Panc1 (cell line): Measurements from ENCODE around the gene C19orf81. TPM values are rescaled to one million over a fixed set of nuclear protein-coding genes. Genes with fewer than 3 reads are reported as not detected.
"Not testable (repeated sequence)": the region's sequence is repeated elsewhere in the genome, so short reads cannot be mapped to it uniquely, and the experiment has no call there.

Experiments used
- ATAC-seq: fragments of 200-7000 bp; cut with Tn5 transposase; 2 replicates; pipeline ENCODE4 v1.9.1; 2020; ENCODE audit warnings: mild to moderate bottlenecking, moderate library complexity
- BruUV-seq: library from RNA; stranded (reverse); fragments of 400-500 nt; replicated peaks from 2 replicates; lab custom pipeline; 2021; lab: Mats Ljungman, UMichigan
- CTCF ChIA-PET: fragments of 300-600 bp; sonication (Branson Sonifier 250); formaldehyde crosslinking; loops from one replicate; lab custom pipeline; 2022; ENCODE audit warnings: antibody characterized with exemption; lab: Charles Lee
- POLR2A ChIA-PET: fragments of 300-600 bp; sonication (Branson Sonifier 250); formaldehyde crosslinking; loops from one replicate; lab custom pipeline; 2022; ENCODE audit warnings: antibody characterized with exemption; lab: Charles Lee
- DNase-seq: peaks from one replicate; pipeline ENCODE4 v3.0.0-alpha.2; 2010; ENCODE audit warnings: low read depth, low spot score
- H3K27ac ChIP-seq: 2 replicates; pipeline ENCODE4 v1.5.1; 2011; ENCODE audit warnings: mild to moderate bottlenecking, low read length, inconsistent platforms
- H3K27me3 ChIP-seq: fragments of 200-500 bp; sonication (Bioruptor generic); 2 replicates; pipeline ENCODE4 v1.6.0; 2014; ENCODE audit warnings: low read length, inconsistent platforms; ENCODE audit not compliant: control insufficient read depth, insufficient read depth
- H3K36me3 ChIP-seq: fragments of 200-500 bp; sonication (Bioruptor generic); 2 replicates; pipeline ENCODE4 v1.5.1; 2014; ENCODE audit warnings: inconsistent platforms, mild to moderate bottlenecking, low read length, moderate library complexity; ENCODE audit not compliant: control insufficient read depth, insufficient read depth
- H3K4me1 ChIP-seq: 2 replicates; pipeline ENCODE4 v1.5.1; 2011; ENCODE audit warnings: inconsistent platforms, mild to moderate bottlenecking, low read length, moderate library complexity; ENCODE audit not compliant: control insufficient read depth, insufficient read depth
- H3K4me3 ChIP-seq, 2 experiments: 2 replicates each; pipeline ENCODE4 v1.5.1; 2011 to 2012; ENCODE audit warnings: low read depth in 2 of 2, low read length in 2 of 2, mild to moderate bottlenecking in 2 of 2, inconsistent platforms in 1 of 2, moderate library complexity in 1 of 2
- H3K9me3 ChIP-seq: fragments of 200-500 bp; sonication (Bioruptor generic); 2 replicates; pipeline ENCODE4 v1.5.1; 2014; ENCODE audit warnings: low read depth, mild to moderate bottlenecking, inconsistent platforms, low read length, moderate library complexity; ENCODE audit not compliant: control insufficient read depth, insufficient read depth
- POLR2AphosphoS5 ChIP-seq: IDR thresholded peaks from 2 replicates; pipeline ENCODE4 v1.6.1; 2012; ENCODE audit warnings: mild to moderate bottlenecking, low read depth, low read length, moderate library complexity
- SIN3A ChIP-seq: IDR thresholded peaks from 2 replicates; pipeline ENCODE4 v1.6.1; 2012; ENCODE audit warnings: low read depth, mild to moderate bottlenecking, low read length, moderate library complexity, borderline replicate concordance; ENCODE audit not compliant: insufficient read depth
- TCF7L2 ChIP-seq: IDR thresholded peaks from 2 replicates; pipeline ENCODE4 v1.6.1; 2011; ENCODE audit warnings: mild to moderate bottlenecking, low read depth, low read length, inconsistent platforms
- in situ Hi-C: cut with HindIII; loops from 2 replicates; pipeline ENCODE4 v1.10.0; 2016; ENCODE audit warnings: low sequenced_read_pairs, low pct_unique_long_range_greater_than_20kb
- intact Hi-C: fragments of 100-400 bp; cut with micrococcal nuclease; formaldehyde crosslinking; loops from one replicate; pipeline ENCODE4 v1.10.0; 2022; ENCODE audit not compliant: unreplicated experiment
- total RNA-seq: library from RNA; stranded (reverse); gene quantifications from one replicate; pipeline ENCODE4 v1.2.1, GENCODE V29; 2021; ENCODE audit not compliant: unreplicated experiment
- TF ChIP-seq, protein P1 (sequence below): fragments of 450-650 bp; IDR thresholded peaks from 2 replicates; pipeline ENCODE4 v1.5.1; 2017; ENCODE audit warnings: mild to moderate bottlenecking
- TF ChIP-seq, protein P2 (sequence below), 2 experiments: IDR thresholded peaks; 2 replicates each; pipeline ENCODE4 v1.6.1; 2011 to 2012; ENCODE audit warnings: low read depth in 2 of 2, control low read depth in 1 of 2, low read length in 1 of 2, mild to moderate bottlenecking in 1 of 2, moderate library complexity in 1 of 2; ENCODE audit not compliant: insufficient read depth in 1 of 2

The C19orf81 gene
- total RNA-seq, 1 experiment from 2014 or later, result 0.98 TPM

DNA sequence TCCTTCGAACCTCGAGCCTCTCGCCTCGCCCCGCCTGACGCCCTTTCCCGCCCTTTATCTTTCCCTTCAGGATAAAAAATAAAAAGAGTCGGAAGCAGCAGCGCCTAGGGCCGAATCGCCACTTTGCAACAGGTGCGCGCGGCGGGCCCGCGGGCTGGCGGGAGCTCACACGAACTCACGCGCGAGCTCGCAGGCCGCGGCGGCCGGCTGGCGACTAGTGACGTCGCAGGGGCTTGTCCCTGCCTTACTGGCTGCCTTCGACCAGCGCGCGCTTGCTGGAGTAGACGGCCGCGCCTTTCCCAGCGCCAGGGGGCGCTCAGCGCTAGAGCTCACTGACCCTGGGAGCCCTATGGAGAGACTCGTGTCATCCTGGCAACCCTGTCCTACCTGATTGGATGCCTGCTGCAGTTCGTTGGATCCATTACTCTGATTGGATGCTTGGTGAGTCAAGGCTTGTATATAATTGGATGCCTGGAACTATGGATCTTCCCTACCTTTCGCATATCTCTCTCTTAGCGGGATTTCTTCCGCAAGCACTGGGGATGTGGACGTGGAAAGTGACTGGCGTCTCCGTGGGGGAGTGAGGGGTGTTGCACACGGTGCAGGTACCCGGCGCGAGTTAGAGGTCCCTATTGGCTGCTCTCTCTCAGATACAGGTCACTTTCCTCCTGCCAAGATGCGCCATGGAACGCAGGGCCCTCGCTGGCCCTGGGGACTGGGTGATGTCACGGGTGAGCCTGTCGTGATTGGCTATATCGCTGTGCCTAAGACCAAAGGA, 43.0 kb upstream of the C19orf81 start:
- in situ Hi-C loops, BruUV-seq, H3K4me3 ChIP-seq, intact Hi-C loops, POLR2A ChIA-PET, H3K27me3 ChIP-seq, H3K9me3 ChIP-seq, H3K36me3 ChIP-seq, H3K27ac ChIP-seq, H3K4me1 ChIP-seq, DNase-seq: not testable (repeated sequence)
- CTCF ChIA-PET, result interaction anchor here (0.7 kb wide), 1 partner anchor 278 kb away, joined by 3 read pairs; no protein-coding TSS in a partner anchor
- TF ChIP-seq, protein P1, sequence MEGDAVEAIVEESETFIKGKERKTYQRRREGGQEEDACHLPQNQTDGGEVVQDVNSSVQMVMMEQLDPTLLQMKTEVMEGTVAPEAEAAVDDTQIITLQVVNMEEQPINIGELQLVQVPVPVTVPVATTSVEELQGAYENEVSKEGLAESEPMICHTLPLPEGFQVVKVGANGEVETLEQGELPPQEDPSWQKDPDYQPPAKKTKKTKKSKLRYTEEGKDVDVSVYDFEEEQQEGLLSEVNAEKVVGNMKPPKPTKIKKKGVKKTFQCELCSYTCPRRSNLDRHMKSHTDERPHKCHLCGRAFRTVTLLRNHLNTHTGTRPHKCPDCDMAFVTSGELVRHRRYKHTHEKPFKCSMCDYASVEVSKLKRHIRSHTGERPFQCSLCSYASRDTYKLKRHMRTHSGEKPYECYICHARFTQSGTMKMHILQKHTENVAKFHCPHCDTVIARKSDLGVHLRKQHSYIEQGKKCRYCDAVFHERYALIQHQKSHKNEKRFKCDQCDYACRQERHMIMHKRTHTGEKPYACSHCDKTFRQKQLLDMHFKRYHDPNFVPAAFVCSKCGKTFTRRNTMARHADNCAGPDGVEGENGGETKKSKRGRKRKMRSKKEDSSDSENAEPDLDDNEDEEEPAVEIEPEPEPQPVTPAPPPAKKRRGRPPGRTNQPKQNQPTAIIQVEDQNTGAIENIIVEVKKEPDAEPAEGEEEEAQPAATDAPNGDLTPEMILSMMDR, result peak; percentile 67
- peak; percentile 68; the same call in 1 of the 2 replicates for ATAC-seq

DNA sequence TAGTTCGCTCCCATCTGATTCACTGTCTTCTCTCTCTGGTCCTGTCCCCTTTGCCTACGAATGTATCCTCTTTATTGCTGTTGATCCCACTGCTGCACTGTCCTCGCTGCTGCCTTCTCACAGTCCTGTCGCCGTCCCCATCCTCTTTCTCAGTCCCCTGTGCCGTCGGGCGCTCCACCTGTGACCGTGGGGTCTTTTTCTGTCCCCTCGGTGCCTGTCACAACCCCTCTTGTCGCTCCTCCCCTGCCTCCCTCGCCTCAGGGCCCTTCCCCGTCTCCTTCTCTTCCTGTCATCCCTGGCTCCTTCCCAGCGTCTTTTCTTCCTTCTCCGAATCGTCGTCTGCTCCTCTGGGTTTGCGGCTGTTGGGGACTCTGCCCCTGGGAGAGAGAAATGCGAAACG, 41.9 kb upstream of the C19orf81 start:
- H3K36me3 ChIP-seq, result no peaks in the 10 kb centered on the region
- ChIA-PET POLR2A (no interaction called here), CTCF (no interaction called here)
- BruUV-seq, result no TSS peak
- no peak overlapping the region for H3K27ac ChIP-seq
- intact Hi-C loops, result no loop called here
- no peaks in the 10 kb centered on the region for H3K9me3 ChIP-seq
- ATAC-seq, result no peak
- no peak overlapping the region for H3K4me3 ChIP-seq
- H3K27me3 ChIP-seq, result no peaks in the 10 kb centered on the region
- H3K4me1 ChIP-seq, result no peaks in the 10 kb centered on the region
- TF ChIP-seq SIN3A (no peak), POLR2AphosphoS5 (no peak), TCF7L2 (no peak)
- TF ChIP-seq, protein P1, result no peak
- TF ChIP-seq, protein P2, sequence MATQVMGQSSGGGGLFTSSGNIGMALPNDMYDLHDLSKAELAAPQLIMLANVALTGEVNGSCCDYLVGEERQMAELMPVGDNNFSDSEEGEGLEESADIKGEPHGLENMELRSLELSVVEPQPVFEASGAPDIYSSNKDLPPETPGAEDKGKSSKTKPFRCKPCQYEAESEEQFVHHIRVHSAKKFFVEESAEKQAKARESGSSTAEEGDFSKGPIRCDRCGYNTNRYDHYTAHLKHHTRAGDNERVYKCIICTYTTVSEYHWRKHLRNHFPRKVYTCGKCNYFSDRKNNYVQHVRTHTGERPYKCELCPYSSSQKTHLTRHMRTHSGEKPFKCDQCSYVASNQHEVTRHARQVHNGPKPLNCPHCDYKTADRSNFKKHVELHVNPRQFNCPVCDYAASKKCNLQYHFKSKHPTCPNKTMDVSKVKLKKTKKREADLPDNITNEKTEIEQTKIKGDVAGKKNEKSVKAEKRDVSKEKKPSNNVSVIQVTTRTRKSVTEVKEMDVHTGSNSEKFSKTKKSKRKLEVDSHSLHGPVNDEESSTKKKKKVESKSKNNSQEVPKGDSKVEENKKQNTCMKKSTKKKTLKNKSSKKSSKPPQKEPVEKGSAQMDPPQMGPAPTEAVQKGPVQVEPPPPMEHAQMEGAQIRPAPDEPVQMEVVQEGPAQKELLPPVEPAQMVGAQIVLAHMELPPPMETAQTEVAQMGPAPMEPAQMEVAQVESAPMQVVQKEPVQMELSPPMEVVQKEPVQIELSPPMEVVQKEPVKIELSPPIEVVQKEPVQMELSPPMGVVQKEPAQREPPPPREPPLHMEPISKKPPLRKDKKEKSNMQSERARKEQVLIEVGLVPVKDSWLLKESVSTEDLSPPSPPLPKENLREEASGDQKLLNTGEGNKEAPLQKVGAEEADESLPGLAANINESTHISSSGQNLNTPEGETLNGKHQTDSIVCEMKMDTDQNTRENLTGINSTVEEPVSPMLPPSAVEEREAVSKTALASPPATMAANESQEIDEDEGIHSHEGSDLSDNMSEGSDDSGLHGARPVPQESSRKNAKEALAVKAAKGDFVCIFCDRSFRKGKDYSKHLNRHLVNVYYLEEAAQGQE (IDR thresholded peaks at IDR 0.05; ENCODE audit: insufficient read depth in 1 of 2, low read depth in 2 of 2, low read length in 1 of 2), result no peak
- no peak for DNase-seq
- in situ Hi-C loops, result no loop called here
